ENCODE measurements around the gene UNC80.

The UNC80 gene

DNA sequence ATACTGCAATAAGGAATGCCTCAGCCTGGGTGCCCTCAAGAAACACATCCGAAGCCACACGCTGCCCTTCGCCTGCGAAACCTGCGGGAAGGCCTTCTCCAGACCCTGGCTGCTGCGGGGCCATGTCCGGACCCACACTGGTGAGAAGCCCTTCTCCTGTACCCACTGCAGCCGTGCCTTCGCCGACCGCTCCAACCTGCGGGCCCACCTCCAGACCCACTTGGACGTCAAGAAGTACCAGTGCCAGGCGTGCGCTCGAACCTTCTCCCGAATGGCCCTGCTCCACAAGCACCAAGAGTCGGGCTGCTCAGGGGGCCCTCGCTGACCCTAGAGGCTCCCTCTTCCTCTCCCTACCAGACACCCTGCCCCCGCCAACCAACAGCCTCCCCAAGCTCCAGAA is 37.6 kb downstream of the UNC80 start:
- DNase-seq (ENCODE audit: low read depth, low spot score) = no peak

DNA sequence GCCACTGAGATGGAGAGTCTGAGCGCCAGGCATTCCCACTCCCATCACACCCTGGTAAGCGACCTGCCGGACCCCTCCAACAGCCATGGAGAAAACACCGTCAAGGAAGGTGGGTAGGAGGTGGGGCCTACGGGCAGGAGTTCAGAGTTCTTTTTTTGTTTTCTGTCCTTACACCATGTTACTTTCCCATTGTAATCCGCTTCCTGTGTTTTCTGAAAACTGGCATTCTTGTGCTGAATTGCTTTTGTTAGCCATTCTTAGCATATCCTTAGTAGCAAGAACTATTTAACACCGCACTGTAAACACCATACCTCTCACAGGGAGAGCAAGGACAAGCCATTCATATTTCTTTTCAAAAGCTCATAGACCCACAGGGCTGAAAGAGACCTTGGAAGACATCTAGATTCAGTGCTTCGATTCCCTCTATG is 46.2 kb downstream of the UNC80 start:
- no peak for DNase-seq (ENCODE audit: low read depth, low spot score)

DNA sequence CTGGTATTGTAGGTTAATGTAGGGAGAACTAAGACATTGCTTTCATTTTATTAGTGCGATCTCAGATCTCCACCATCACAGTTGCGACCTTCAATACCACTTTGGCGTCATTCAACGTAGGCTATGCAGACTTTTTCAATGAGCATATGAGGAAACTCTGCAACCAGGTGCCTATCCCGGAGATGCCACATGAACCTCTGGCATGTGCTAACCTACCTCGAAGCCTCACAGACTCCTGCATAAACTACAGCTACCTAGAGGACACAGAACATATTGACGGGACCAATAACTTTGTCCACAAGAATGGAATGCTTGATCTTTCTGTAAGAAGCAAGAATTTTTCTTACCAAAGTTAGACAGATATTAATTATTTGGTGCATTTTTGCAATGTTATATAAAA is 47.3 kb downstream of the UNC80 start:
- no peak for DNase-seq (ENCODE audit: low read depth, low spot score)

DNA sequence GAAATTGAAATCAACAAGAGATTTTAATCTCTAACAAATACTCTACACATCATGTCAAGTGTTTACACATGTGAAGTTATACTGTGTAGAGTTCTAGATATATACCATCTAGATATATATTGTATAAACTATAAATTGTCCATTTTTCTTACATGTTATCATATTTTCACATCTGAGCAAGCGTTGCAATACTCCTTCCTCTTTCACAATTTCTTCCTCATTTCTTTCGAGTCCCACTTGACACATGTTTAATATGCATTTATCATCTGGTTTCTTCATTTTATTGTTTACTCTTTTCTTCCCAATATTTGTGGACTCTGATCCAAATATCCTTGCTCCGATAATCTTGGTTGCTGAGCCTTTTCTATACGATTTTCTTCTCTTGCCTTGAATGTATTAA is 50.2 kb downstream of the UNC80 start:
- no peak for DNase-seq (ENCODE audit: low read depth, low spot score)

DNA sequence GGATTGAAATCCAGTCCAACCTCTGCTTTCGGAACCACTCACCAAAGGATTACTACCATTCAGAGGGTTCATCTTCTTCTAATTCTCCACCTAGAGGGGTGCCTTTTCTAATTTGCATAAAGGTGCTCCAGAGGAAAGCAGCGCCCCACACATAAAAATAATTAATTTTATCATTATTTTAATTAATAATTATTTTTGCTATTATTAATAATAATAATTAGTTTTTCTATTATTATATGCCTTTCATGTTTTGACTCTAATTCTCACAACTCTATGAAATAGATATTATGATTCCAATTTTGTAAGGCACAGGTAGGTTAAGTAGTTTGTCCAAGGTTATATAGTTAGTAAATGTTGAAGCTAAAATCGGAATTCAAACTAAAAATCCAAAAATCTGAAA is 51.9 kb downstream of the UNC80 start:
- no peak for DNase-seq (ENCODE audit: low read depth, low spot score)

DNA sequence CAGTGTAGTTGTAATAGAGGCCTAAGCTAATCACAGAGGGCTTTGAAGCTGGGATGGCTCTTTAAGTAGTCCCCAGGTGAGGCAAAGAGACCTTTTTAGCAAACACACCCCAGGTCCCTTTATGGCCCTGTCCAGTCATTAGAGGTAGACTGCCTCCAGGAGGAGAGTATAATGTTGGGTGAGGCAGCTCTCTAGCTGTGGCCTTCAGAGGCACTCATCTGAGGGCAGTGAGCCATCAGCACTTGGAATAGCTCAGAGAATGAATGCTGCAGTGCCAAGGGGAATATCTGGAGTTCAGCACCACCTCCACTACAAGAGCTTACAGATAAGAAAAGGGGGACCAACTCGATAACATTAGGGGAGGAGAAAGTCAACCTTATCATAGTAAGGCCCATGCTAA is 52.8 kb downstream of the UNC80 start:
- DNase-seq (ENCODE audit: low read depth, low spot score) = no peak

DNA sequence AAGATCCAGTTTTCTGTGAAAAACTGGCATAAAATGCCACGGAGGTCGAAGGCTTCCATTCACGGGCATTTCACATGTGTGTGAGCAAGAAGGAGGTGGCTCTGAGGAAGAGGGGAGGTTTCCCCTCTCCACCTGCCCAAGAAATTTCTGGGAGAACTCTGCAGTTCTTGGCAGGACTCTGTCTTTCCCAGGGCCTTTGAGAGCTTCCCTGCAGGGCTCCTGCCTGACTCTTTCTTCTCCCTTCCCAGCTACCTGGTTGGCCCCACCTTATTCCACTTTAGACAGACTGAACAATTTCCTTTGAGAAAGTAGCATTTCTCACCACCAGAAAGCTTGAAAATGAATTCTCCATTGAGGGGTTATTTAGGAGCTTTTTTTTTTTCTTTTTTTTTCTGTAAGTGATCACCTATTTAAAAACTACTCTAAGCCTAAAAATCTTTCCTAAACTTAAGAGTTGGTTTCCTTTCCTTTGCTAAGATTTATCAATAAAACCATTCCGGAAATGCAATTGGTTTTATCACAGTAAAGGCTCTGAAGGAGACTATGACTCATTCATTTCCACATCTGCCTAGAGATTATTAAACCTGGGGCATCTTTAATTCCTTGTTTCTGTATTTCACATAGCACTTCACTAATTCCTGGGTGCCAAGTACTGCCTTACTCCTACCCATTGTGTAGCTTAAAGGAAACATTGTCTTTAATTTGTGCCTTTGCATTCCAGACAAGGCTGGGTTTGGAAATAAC is 59.3 kb downstream of the UNC80 start:
- no peak for DNase-seq (ENCODE audit: low read depth, low spot score)

DNA sequence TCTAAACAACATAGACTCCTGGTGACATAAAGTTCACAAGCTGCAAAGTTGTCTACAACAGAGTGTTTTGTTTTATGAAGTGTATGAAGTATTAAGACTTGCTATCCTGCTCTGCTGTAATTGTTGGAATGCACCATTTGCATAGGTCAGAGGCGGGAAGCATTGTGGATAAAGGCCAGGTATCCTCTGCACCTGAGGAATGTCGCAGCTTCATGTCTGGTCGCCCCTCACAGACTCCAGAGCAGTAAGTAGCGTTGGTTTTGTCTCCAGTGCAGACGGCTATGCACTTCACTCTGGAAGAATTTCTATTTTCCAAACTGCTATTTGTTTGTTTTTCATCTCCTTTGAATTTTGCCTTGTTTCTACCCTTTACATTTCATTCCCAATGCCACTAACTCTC is 63.1 kb downstream of the UNC80 start:
- no peak for DNase-seq (ENCODE audit: low read depth, low spot score)

DNA sequence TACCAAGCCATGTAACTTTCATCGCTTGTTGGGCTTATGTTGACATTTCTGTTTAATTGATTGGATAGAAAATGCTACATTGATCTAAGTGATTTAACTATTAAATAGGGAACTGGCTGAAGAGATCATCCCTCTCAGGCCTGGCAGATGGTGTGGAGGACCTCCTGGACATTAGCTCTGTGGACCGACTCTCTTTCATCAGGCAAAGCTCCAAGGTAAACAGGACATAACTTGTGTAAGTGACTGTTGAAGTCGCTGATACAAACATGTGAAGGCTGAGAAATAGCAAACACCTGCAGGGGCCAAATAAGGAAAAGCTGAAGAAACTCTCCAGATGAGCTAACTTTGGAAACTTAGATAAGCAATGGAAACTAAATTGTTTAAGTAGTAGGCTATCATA is 68.8 kb downstream of the UNC80 start:
- DNase-seq (ENCODE audit: low read depth, low spot score) = no peak

DNA sequence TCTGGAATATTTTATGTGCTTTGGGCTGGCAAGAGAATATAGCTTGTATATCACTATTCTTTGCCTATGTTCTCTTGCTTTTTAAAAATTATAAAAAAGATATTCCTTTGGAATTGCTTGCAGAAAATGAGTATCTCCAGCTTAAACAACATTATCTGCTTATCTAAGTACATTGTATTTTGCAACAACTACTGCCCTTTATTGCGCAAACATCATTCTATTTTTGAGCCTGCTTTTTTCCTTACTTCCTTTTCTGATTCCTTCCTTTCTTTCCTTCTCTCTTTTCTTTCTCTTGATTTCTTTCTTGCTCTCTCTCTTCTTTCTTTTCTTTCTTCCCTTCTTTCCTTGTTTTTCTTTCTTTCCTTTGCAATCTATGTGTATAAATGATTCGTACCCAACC is 74.0 kb downstream of the UNC80 start:
- no peak for DNase-seq (ENCODE audit: low read depth, low spot score)

DNA sequence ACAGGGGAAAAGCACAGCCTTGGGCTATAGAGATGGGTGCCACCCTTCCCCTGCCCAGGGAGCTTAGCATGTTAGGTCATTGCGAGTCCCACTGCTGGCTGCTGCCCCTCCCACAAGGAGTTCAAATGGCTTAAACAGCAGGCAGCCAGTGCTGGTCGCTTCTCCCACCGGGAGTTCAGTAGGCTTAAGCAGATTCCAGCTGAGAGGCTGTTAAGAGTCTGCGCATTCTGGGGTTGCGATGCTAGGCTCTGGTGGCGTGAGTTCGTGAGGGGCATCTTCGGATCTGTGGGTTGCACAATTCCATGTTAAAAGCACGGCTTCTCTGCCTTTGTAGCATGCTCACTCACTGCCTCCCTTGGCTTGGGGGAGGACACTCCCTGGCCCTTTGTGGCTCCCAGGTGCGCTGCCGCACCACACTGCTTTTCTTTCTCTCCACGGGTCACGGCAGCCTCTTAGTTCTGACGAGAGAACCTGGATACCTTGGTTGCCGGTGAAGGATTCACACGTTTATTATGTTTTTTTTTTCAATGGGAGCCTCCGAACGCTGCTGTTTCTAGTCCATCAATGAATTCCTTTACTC is 93.2 kb downstream of the UNC80 start:
- no peak for DNase-seq (ENCODE audit: low read depth, low spot score)

DNA sequence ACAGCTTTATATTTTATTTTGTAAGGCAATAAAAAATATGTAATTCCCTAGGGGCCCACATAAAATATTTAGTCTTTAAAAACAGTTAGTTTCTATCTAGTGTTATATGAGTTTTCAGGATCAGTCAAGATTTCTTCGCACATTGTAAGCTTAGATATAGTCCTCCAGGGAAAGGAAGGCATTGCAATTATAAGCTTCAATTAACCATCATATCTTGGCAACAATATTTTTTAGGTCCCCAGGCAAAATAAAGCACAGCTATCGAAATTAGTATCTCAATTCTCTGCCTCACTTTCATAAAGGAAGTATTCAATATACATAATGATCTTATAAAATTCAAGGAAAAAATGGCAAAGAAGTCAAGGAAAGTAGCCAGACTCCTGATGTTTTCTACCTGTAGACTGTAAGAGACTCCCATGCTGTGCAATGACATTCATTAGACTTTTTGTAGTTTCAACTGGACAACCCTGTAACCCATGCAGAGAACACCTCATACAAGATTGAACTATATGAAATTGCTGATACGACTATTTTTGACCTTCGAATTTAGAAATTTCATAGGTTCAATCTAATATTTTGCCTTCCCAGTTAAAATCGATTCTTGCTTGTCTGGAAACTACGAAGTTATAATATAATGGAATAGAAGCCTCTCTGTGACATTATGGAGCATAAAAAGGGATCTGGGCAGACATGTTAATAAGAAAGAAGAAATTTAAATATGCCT is 96.8 kb downstream of the UNC80 start:
- no peak for DNase-seq (ENCODE audit: low read depth, low spot score)

DNA sequence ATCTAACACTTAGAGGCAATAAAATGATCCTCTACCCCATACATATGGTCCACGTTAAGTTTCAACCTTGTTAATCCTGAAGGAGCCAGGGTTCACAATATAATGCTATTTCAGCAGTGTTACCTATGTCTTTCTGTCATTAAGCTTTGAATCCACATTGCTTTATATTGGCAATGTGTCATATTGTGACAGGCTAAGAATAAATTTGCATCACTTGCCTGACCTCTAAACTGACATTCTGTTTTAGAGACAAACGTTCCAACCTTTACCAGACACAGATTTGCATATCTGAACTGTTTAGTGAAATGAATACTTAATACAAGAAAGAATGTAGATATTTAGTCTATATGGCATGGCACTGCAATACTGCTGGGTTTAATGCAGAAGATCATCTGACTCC is 98.4 kb downstream of the UNC80 start:
- DNase-seq (ENCODE audit: low read depth, low spot score) = no peak

DNA sequence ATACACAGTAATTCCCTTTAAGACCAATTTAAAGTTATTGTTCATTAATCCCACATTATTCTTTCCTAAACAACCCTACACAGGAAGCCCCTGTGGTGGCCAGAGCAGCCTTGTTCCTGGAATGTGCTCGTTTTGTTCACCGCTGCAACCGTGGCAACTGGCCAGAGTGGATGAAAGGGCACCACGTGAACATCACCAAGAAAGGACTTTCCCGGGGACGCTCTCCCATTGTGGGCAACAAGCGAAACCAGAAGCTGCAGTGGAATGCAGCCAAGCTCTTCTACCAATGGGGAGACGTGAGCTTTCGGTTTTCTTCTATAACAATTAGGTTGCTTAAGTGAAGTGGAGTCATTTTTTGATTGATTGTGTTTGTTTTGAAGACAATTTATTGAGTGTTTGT is 101.0 kb downstream of the UNC80 start:
- peak; percentile 39 for DNase-seq (ENCODE audit: low read depth, low spot score)

DNA sequence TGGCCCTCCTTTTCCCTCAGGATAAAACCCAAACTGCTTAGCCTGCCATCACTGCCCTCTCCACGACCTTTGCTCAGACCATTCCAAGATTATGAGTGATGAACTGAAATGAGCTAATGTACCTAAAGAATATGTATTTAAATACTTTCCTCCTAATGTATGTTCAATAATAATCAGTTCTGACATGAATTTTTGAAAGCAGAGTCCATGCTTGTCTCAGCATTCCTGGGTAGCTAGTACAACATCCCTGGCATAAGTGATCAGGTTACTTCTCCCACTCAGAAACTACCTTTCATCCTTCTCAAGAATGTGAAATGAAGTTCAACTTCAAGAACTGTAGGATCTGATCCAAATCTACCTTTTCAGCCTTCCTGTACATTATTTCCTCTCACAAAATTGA is 103.6 kb downstream of the UNC80 start:
- DNase-seq (ENCODE audit: low read depth, low spot score) = no peak

DNA sequence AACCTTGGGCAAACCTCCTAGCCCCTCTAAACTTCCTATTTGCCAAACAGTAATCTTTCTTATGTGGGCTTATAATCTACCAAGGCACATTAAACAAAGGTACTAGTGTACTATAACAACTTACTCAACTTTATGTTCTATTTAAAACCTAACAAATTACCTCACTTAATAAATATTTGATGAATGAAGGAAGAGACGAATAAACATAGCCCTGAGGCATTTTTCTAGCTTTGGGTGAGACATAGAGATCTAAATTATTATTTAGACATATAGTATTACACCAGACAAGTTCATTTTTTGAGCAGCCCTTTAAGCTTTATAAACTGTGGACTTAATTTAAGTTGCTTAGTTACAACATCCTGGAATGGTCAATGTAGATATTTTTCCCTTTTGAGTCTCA is 104.6 kb downstream of the UNC80 start:
- no peak for DNase-seq (ENCODE audit: low read depth, low spot score)

DNA sequence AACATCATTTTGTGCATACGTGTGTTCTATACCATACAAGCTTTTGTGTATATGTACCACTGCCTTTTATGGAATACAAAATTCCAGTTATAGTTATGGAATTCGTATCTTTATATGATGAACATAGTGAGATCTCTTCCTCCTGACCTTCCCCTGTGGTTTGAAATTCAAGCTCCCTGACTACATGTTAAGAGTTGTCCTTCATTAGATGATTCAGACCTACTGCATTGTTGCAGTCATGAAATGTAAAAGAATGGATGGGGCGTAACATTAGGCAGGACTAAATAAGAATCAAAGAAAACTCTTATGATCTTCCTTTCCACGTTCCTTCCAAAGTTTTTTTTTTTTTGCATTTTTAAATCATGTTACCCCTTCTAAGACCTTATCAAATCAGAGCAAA is 107.1 kb downstream of the UNC80 start:
- DNase-seq (ENCODE audit: low read depth, low spot score) = no peak

DNA sequence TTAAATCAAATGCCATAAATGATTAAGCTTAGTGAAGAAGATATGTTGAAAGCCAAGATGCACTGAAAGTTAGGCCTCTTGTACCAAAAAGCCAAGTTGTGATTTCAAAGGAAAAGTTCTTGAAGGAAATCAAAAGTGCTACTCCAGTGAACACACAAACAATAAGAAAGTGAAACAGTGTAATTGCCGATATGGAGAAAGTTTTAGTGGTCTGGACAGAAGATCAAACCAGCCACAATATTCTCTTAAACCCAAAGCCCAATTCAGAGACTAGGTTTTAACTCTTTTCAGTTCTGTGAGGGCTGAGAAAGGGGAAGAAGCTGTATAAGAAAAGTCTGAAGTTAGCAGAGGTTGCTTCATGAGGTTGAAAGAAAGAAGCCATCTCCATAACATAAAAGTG is 129.0 kb downstream of the UNC80 start:
- no peak for DNase-seq (ENCODE audit: low read depth, low spot score)

DNA sequence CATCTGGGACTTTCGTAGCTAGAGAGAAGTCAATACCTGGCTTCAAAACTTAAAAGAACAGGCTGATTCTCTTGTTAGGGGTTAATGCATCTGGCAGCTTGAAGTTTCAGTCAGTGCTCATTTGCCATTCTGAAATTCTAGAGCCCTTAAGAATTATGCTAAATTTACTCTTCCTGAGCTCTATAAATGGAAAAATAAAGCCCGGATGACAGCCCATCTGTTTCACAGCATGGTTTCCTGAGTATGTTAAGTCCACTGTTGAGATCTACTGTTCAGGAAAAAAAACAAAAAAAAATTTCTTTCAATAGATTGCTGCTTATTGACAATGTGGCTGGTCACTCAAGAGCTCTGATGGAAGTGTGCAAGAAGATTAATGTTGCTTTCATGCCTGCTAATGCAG is 129.5 kb downstream of the UNC80 start:
- no peak for DNase-seq (ENCODE audit: low read depth, low spot score)

DNA sequence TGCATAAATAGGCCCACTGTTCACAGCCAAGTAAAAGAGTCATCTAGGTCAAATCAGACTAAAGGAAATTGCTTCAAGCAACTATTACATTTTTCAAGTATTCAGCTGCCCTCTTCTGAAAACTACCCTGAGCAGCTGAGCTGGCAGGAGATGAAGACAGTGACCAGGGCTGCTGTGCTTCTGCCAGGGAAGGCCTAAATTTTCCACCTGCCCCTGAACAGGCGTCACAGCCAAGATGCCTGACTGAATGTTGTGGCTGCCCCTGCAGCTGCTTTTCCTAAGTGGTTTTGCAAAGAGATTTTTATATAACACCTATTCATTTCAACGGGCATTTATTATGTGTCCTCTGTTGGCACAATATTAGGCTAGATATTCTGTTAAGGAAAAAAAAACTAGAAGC is 134.1 kb downstream of the UNC80 start:
- no peak for DNase-seq (ENCODE audit: low read depth, low spot score)

DNA sequence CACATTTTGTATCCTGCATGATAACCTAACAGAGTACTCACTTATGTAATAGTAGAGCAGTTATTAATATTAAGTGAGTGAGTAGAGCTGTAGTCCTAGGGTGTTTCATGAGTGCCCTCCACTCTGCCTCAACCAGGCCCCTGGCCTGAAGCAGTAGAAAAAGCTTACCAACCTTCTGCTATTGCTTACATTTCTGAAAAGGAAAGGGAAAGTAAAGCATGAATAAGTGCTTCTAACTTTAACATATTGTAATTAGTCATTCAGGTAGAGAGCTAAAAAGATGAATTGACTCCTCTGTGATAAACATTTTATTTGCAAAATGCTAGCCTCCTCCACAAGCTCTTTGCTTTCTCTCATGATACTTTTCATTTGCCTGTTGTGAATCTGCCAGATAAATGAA is 136.1 kb downstream of the UNC80 start:
- DNase-seq (ENCODE audit: low read depth, low spot score) = no peak

DNA sequence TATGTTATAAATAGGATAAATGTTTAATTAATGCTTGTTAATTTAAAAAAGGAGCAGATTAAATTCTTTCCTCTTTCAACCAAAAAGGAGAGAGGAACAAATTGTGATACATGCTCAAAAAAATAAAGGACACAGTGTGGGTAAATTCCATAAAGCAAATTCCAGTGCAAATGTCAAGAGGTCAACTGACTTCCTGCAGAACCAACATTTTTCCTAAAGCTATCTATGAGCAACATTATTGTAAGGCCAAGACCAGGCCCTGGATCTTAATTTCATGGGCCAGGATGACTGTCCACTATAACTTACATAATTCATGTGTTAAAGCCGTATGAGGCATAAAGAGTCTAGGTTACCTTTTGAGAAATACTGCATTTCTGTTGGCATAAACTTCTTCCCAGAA is 136.9 kb downstream of the UNC80 start:
- DNase-seq (ENCODE audit: low read depth, low spot score) = no peak

DNA sequence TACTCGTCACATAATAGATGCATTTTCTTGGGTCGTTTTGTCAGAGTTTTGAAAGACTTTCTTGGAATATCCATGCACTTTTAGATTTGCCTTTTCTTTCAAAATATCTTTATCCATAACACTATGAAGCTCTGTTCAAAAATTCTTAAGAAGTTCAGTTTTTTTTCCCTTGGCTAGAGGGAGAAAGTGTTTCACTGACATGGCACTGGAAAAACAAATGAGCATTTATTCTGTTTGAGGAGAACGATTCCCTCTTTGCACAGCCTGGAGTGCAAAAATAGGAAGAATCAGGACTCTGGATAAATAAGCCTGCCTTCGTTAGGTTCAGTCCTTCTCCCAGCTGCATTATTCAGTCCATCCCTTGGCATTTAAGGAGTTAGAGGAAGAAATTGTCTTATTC is 139.9 kb downstream of the UNC80 start:
- no peak for DNase-seq (ENCODE audit: low read depth, low spot score)
